Nephron progenitor cell (in vitro differentiated cells): ENCODE data around the gene SLC18B1.

Experiments
- DNase-seq: peaks from one replicate; pipeline ENCODE4 v3.0.0; 2021
- H3K27ac Mint-ChIP-seq: 2 replicates; pipeline ENCODE4 v1.8.0; 2021; ENCODE audit warnings: mild to moderate bottlenecking, moderate library complexity, mixed read lengths
- H3K27me3 Mint-ChIP-seq: 2 replicates; pipeline ENCODE4 v1.8.0; 2021; ENCODE audit warnings: mild to moderate bottlenecking, low read depth, mixed read lengths; ENCODE audit not compliant: poor library complexity
- H3K36me3 Mint-ChIP-seq: 2 replicates; pipeline ENCODE4 v1.8.0; 2021; ENCODE audit warnings: low read depth, mixed read lengths
- H3K4me1 Mint-ChIP-seq: 2 replicates; pipeline ENCODE4 v1.8.0; 2021; ENCODE audit warnings: mixed read lengths
- H3K4me3 Mint-ChIP-seq: 2 replicates; pipeline ENCODE4 v1.8.0; 2021; ENCODE audit warnings: mild to moderate bottlenecking, moderate library complexity, mixed read lengths
- H3K9me3 Mint-ChIP-seq: 2 replicates; pipeline ENCODE4 v1.8.0; 2021; ENCODE audit warnings: mild to moderate bottlenecking, moderate library complexity, mixed read lengths
- CTCF ChIP-seq: fragments of 200-600 bp; sonication (generic); IDR thresholded peaks from 2 replicates; pipeline ENCODE4 v1.5.0; 2021; ENCODE audit warnings: antibody characterized with exemption

SLC18B1 gene

GRCh38 chr6:132814716-132815570, 16.5 kb upstream of the SLC18B1 start:
- Mint-ChIP-seq H3K27ac (peak overlapping the region; percentile 99), H3K4me1 (peaks cover 55% of the 10 kb centered on the region)

GRCh38 chr6:132813173-132813856, 14.9 kb upstream of the SLC18B1 start:
- H3K9me3 Mint-ChIP-seq: no peaks in the 10 kb centered on the region
- peak overlapping the region; percentile 96 for H3K4me3 Mint-ChIP-seq
- TF ChIP-seq CTCF: no peak
- peak overlapping the region; percentile 99 for H3K27ac Mint-ChIP-seq
- peaks cover 16% of the 10 kb centered on the region for H3K27me3 Mint-ChIP-seq
- peaks cover 47% of the 10 kb centered on the region for H3K4me1 Mint-ChIP-seq
- peak; percentile 36 for DNase-seq
- H3K36me3 Mint-ChIP-seq: peaks cover 39% of the 10 kb centered on the region

More at GRCh38 chr6:132814716-132815570, 16.5 kb upstream of the SLC18B1 start:
- Mint-ChIP-seq H3K36me3 (peaks cover 56% of the 10 kb centered on the region), H3K27me3 (peaks cover 9% of the 10 kb centered on the region), H3K4me3 (peak overlapping the region; percentile 96), H3K9me3 (no peaks in the 10 kb centered on the region)
- no peak for TF ChIP-seq CTCF
- no peak for DNase-seq

DNA sequence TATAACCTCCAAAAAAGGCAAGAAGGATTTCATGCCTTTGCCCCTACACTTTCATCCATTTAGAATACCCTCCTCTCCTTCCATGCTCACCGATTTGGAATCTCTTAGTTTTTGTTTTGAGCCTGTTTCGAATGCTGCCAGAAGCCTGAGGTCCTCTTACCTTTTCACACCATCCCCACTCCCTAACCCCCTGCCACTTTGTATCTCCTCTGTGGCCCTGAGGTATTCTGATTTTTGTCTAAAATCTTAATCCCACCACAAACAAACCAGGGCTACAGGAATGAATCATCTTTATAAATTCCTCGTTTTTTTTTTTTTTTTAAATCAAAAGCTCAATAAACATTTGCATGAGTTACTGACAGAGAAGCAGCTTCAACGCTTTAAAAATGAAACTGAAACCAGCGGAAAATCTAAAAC, 14.3 kb upstream of the SLC18B1 start:
- Mint-ChIP-seq H3K27me3 (peaks cover 16% of the 10 kb centered on the region), H3K36me3 (peaks cover 34% of the 10 kb centered on the region), H3K4me3 (peak overlapping the region; percentile 96), H3K27ac (peak overlapping the region; percentile 99), H3K4me1 (peaks cover 43% of the 10 kb centered on the region), H3K9me3 (no peaks in the 10 kb centered on the region)
- no peak for DNase-seq
- no peak for TF ChIP-seq CTCF

- TF ChIP-seq CTCF: no peak
- H3K27ac Mint-ChIP-seq: no peak overlapping the region
- peaks cover 16% of the 10 kb centered on the region for H3K27me3 Mint-ChIP-seq
- no peak for DNase-seq
- no peaks in the 10 kb centered on the region for H3K9me3 Mint-ChIP-seq
- H3K4me1 Mint-ChIP-seq: peaks cover 39% of the 10 kb centered on the region
- peaks cover 29% of the 10 kb centered on the region for H3K36me3 Mint-ChIP-seq
- H3K4me3 Mint-ChIP-seq: peak overlapping the region; percentile 96
Measured at GRCh38 chr6:132812255-132812732, 13.9 kb upstream of the SLC18B1 start.

GRCh38 chr6:132811276-132811675, 12.8 kb upstream of the SLC18B1 start:
- Mint-ChIP-seq H3K27ac (no peak overlapping the region), H3K9me3 (peaks cover 5% of the 10 kb centered on the region), H3K36me3 (peaks cover 19% of the 10 kb centered on the region), H3K4me1 (peaks cover 29% of the 10 kb centered on the region), H3K27me3 (peaks cover 19% of the 10 kb centered on the region), H3K4me3 (no peak overlapping the region)
- no peak for DNase-seq
- TF ChIP-seq CTCF: no peak
